Osteoblast (primary cell): Measurements from ENCODE around the gene NSD2. TPM values are rescaled to one million over a fixed set of nuclear protein-coding genes. Genes with fewer than 3 reads are reported as not detected.
"Not testable (repeated sequence)": the region's sequence is repeated elsewhere in the genome, so short reads cannot be mapped to it uniquely, and the experiment has no call there.

Source experiments
- DNase-seq: peaks from one replicate; pipeline ENCODE4 v3.0.0; 2011; ENCODE audit warnings: low spot score, mixed read lengths; ENCODE audit not compliant: insufficient read length; ENCODE audit errors: missing footprints
- H2AFZ ChIP-seq: 2 replicates; pipeline ENCODE4 v1.6.0; 2011; ENCODE audit warnings: mild to moderate bottlenecking, low read length
- H3K27ac ChIP-seq: 2 replicates; pipeline ENCODE4 v1.5.1; 2011; ENCODE audit warnings: mild to moderate bottlenecking, low read depth, low read length, moderate library complexity
- H3K27me3 ChIP-seq: 2 replicates; pipeline ENCODE4 v1.6.0; 2012; ENCODE audit warnings: mild to moderate bottlenecking, control low read depth, inconsistent platforms, low read length, moderate library complexity; ENCODE audit not compliant: insufficient read depth
- H3K36me3 ChIP-seq: 2 replicates; pipeline ENCODE4 v1.5.1; 2011; ENCODE audit warnings: mild to moderate bottlenecking, low read length, control low read depth, moderate library complexity; ENCODE audit not compliant: insufficient read depth
- H3K4me1 ChIP-seq: 2 replicates; pipeline ENCODE4 v1.5.1; 2011; ENCODE audit warnings: mild to moderate bottlenecking, low read length, control low read depth, moderate library complexity; ENCODE audit not compliant: insufficient read depth
- H3K4me2 ChIP-seq: 2 replicates; pipeline ENCODE4 v1.6.0; 2011; ENCODE audit warnings: mild to moderate bottlenecking, low read length; ENCODE audit not compliant: insufficient read depth
- H3K4me3 ChIP-seq: fragments of 200-600 bp; sonication (generic); 3 replicates; pipeline ENCODE4 v1.5.1; 2012; ENCODE audit warnings: mild to moderate bottlenecking, low read length, inconsistent platforms; ENCODE audit not compliant: insufficient read depth
- H3K79me2 ChIP-seq: 2 replicates; pipeline ENCODE4 v1.6.0; 2012; ENCODE audit warnings: mild to moderate bottlenecking, low read length, control low read depth, inconsistent platforms; ENCODE audit not compliant: insufficient read depth
- H3K9me3 ChIP-seq: 2 replicates; pipeline ENCODE4 v1.5.1; 2011; ENCODE audit warnings: low read depth, low read length, control low read depth
- H4K20me1 ChIP-seq: 2 replicates; pipeline ENCODE4 v1.6.0; 2012; ENCODE audit warnings: mild to moderate bottlenecking, low read length, control low read depth; ENCODE audit not compliant: insufficient read depth
- CTCF ChIP-seq: IDR thresholded peaks from 2 replicates; pipeline ENCODE4 v1.5.1; 2011; ENCODE audit warnings: mild to moderate bottlenecking, low read depth, low read length, moderate library complexity; ENCODE audit errors: extremely low read depth
- small RNA-seq: library from RNA; depleted of rRNA; stranded (forward); fragments of <200 nt; gene quantifications from one replicate; pipeline ENCODE3, GENCODE V24; 2012
- total RNA-seq: library from RNA; depleted of rRNA; stranded (reverse); fragments of >200 nt; gene quantifications from 2 replicates; pipeline ENCODE4 v1.2.3, GENCODE V29; 2012

The NSD2 gene
- total RNA-seq, 1 donor = 58.6 TPM

GRCh38 chr4:2024683-2025082, 153.5 kb downstream of the NSD2 start:
- no peak overlapping the region for H3K4me2 ChIP-seq
- H3K9me3 ChIP-seq = no peaks in the 10 kb centered on the region
- H3K4me1 ChIP-seq = no peaks in the 10 kb centered on the region
- H3K4me3 ChIP-seq = no peak overlapping the region
- H3K27me3 ChIP-seq = peaks cover 24% of the 10 kb centered on the region
- H3K79me2 ChIP-seq = no peaks in the 10 kb centered on the region
- H2AFZ ChIP-seq = no peak overlapping the region
- H3K36me3 ChIP-seq = no peaks in the 10 kb centered on the region
- no peaks in the 10 kb centered on the region for H4K20me1 ChIP-seq
- H3K27ac ChIP-seq = no peak overlapping the region
- DNase-seq = no peak
- no peak for TF ChIP-seq CTCF

- DNase-seq = no peak
- no peak overlapping the region for H3K27ac ChIP-seq
Observed at GRCh38 chr4:2025817-2026216, 154.6 kb downstream of the NSD2 start.

GRCh38 chr4:2027120-2027519, 155.9 kb downstream of the NSD2 start:
- not testable (repeated sequence) for H3K27ac ChIP-seq, H3K4me1 ChIP-seq, H2AFZ ChIP-seq, H3K4me2 ChIP-seq, H3K36me3 ChIP-seq, H3K79me2 ChIP-seq, H4K20me1 ChIP-seq, H3K4me3 ChIP-seq, DNase-seq, H3K9me3 ChIP-seq
- peaks cover 16% of the 10 kb centered on the region for H3K27me3 ChIP-seq

More at GRCh38 chr4:2025817-2026216, 154.6 kb downstream of the NSD2 start:
- H2AFZ ChIP-seq = no peak overlapping the region
- no peak overlapping the region for H3K4me2 ChIP-seq
- no peaks in the 10 kb centered on the region for H3K36me3 ChIP-seq
- H3K4me1 ChIP-seq = no peaks in the 10 kb centered on the region
- no peaks in the 10 kb centered on the region for H4K20me1 ChIP-seq
- no peak overlapping the region for H3K4me3 ChIP-seq
- H3K9me3 ChIP-seq = no peaks in the 10 kb centered on the region
- H3K27me3 ChIP-seq = peaks cover 24% of the 10 kb centered on the region
- H3K79me2 ChIP-seq = no peaks in the 10 kb centered on the region
- no peak for TF ChIP-seq CTCF

GRCh38 chr4:2031161-2031560, 160.0 kb downstream of the NSD2 start:
- H2AFZ ChIP-seq, DNase-seq, H3K4me3 ChIP-seq, H3K9me3 ChIP-seq, H3K36me3 ChIP-seq, H3K79me2 ChIP-seq, H3K27ac ChIP-seq, H3K4me2 ChIP-seq, H4K20me1 ChIP-seq, H3K4me1 ChIP-seq: not testable (repeated sequence)
- H3K27me3 ChIP-seq = peaks cover 17% of the 10 kb centered on the region

Small RNAs within 50 kb of the gene (small RNA-seq; reads per million reads assigned to genes)
- gene SCARNA22 = 5,340 reads per million, percentile 100 among the genes with 10 or more reads in this experiment

Other genes starting within 250 kb of the NSD2 start
- gene FAM53A, start 187.1 kb upstream of the NSD2 start, total RNA-seq = 3.8 and 4.3 TPM in 2 replicates
- 51.9 and 55.7 TPM in 2 replicates for gene SLBP, start 159.1 kb upstream of the NSD2 start, total RNA-seq
- 37.1 and 38.0 TPM in 2 replicates for gene TMEM129, start 150.1 kb upstream of the NSD2 start, total RNA-seq
- 3.2 and 4.0 TPM in 2 replicates for gene TACC3, start 149.9 kb upstream of the NSD2 start, total RNA-seq
- 0.29 and 0.36 TPM in 2 replicates for gene FGFR3, start 78.1 kb upstream of the NSD2 start, total RNA-seq
- gene LETM1, start 15.2 kb upstream of the NSD2 start, total RNA-seq = 68.4 and 75.3 TPM in 2 replicates
- 19.2 and 19.9 TPM in 2 replicates for gene NELFA, start 137.6 kb downstream of the NSD2 start, total RNA-seq
- under 0.01 TPM in 2 replicates for gene NAT8L, start 187.9 kb downstream of the NSD2 start, total RNA-seq